ENCODE measurements around the gene REELD1. TPM values are rescaled to one million over a fixed set of nuclear protein-coding genes. Genes with fewer than 3 reads are reported as not detected.

The REELD1 gene
- total and polyA plus RNA-seq, 2 of the 4 experiments (the other 2 are of a cell fraction): not detected

- DNase-seq: no peak
Observed at GRCh38 chr4:146178126-146178525, 36.2 kb upstream of the REELD1 start.

More at GRCh38 chr4:146178126-146178525, 36.2 kb upstream of the REELD1 start:
- H3K9ac ChIP-seq (ENCODE audit: low read depth, low read length): no peak overlapping the region
- no peak overlapping the region for H2AFZ ChIP-seq (replicated peaks; ENCODE audit: low read length, poor library complexity)
- no peak overlapping the region for H2BK5ac ChIP-seq (ENCODE audit: low read depth, low read length, poor library complexity, severe bottlenecking)
- dilution Hi-C loops (cut with HindIII; ENCODE audit: low sequenced_read_pairs, unreplicated experiment) (no loop called here), intact Hi-C loops (cut with micrococcal nuclease) (loop anchor here (5.0 kb wide), 1 partner anchor 241 kb away; the partner anchor contains the start of gene ZNF827), in situ Hi-C loops (cut with MboI; ENCODE audit: low sequenced_read_pairs) (no loop called here)
- H2AK5ac ChIP-seq (ENCODE audit: low read depth, low read length): no peak overlapping the region
- no peak for ATAC-seq (ENCODE audit: low read depth)
- no peak overlapping the region for H3K18ac ChIP-seq (ENCODE audit: low read depth, low read length)
- no peak overlapping the region for H4K5ac ChIP-seq (ENCODE audit: low read depth, low read length)
- CTCF ChIA-PET: no interaction called here
- TF ChIP-seq, protein P1, sequence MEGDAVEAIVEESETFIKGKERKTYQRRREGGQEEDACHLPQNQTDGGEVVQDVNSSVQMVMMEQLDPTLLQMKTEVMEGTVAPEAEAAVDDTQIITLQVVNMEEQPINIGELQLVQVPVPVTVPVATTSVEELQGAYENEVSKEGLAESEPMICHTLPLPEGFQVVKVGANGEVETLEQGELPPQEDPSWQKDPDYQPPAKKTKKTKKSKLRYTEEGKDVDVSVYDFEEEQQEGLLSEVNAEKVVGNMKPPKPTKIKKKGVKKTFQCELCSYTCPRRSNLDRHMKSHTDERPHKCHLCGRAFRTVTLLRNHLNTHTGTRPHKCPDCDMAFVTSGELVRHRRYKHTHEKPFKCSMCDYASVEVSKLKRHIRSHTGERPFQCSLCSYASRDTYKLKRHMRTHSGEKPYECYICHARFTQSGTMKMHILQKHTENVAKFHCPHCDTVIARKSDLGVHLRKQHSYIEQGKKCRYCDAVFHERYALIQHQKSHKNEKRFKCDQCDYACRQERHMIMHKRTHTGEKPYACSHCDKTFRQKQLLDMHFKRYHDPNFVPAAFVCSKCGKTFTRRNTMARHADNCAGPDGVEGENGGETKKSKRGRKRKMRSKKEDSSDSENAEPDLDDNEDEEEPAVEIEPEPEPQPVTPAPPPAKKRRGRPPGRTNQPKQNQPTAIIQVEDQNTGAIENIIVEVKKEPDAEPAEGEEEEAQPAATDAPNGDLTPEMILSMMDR (conservative IDR thresholded peaks at IDR 0.05; ENCODE audit: low read depth, low read length): no peak
- H3K4me2 ChIP-seq (ENCODE audit: low read depth, low read length): no peak overlapping the region
- BruUV-seq (replicated peaks): no TSS peak
- 95% methylated on average over 4 of the region's 8 CpGs; no CpG with 5 or more reads in 1 of the 2 experiments for WGBS, 2 experiments (ENCODE audit: extremely low coverage in 2 of 2, insufficient read length in 1 of 2)
- H3K56ac ChIP-seq (ENCODE audit: extremely low read depth, insufficient read depth, low read length): no peak overlapping the region
- H3K23ac ChIP-seq (ENCODE audit: low read depth, low read length): no peak overlapping the region
- H3K79me1 ChIP-seq (ENCODE audit: low read depth in 1 of 2, low read length in 2 of 2): peaks cover 23 to 32% of the 10 kb centered on the region in 2 experiments
- H4K20me1 ChIP-seq (ENCODE audit: insufficient read depth, low read length): peaks cover 5% of the 10 kb centered on the region; the same call in 1 of the 2 replicates
- H3K4me1 ChIP-seq (ENCODE audit: control insufficient read depth, insufficient read depth, low read length): peaks cover 3% of the 10 kb centered on the region; the same call in 1 of the 2 replicates
- H4K91ac ChIP-seq (ENCODE audit: insufficient read depth, low read depth, low read length): no peak overlapping the region; the same call in 1 of the 2 replicates
- H2BK20ac ChIP-seq (ENCODE audit: low read depth, low read length): no peak overlapping the region
- POLR2A ChIA-PET (ENCODE audit: unreplicated experiment): no interaction called here
- H3K4me3 ChIP-seq (ENCODE audit: insufficient read depth, low read depth, low read length): no peak overlapping the region
- H2AK9ac ChIP-seq (replicated peaks; ENCODE audit: low read depth, low read length, poor library complexity): no peak overlapping the region
- H2BK15ac ChIP-seq (ENCODE audit: low read depth, low read length): no peak overlapping the region
- H3K4ac ChIP-seq (ENCODE audit: low read depth, low read length): no peak overlapping the region
- H3K9me3 ChIP-seq (ENCODE audit: control insufficient read depth, insufficient read depth, low read length): no peaks in the 10 kb centered on the region
- no peak overlapping the region for H4K8ac ChIP-seq (ENCODE audit: low read depth in 2 of 2, low read length in 2 of 2)
- no peaks in the 10 kb centered on the region for H3K27me3 ChIP-seq (ENCODE audit: control insufficient read depth, insufficient read depth, low read length)
- no peak overlapping the region for H3K27ac ChIP-seq (ENCODE audit: insufficient read depth, low read length)
- no peak overlapping the region for H3K14ac ChIP-seq (replicated peaks; ENCODE audit: low read depth, low read length)
- H2BK120ac ChIP-seq (ENCODE audit: low read depth, low read length): no peak overlapping the region
- H3K36me3 ChIP-seq (ENCODE audit: control insufficient read depth, insufficient read depth, low read length): peaks cover 1% of the 10 kb centered on the region
- peaks cover 4% of the 10 kb centered on the region; the same call in 1 of the 2 replicates for H3K9me1 ChIP-seq (ENCODE audit: insufficient read depth, low read length)

All from IMR-90 (cell line).